Common myeloid progenitor, CD34-positive (primary cell): Measurements from ENCODE around the gene TFPT.
"Not testable (repeated sequence)": the region's sequence is repeated elsewhere in the genome, so short reads cannot be mapped to it uniquely, and the experiment has no call there.

Source experiments
- CTCF ChIA-PET: fragments of 350-600 bp; sonication (Branson Sonifier 250); formaldehyde crosslinking; loops from one replicate; lab custom pipeline; 2021; ENCODE audit warnings: antibody characterized with exemption; lab: Charles Lee
- POLR2A ChIA-PET: fragments of 350-600 bp; sonication (Branson Sonifier 250); formaldehyde crosslinking; loops from one replicate; lab custom pipeline; 2021; ENCODE audit warnings: antibody characterized with exemption; lab: Charles Lee
- DNase-seq, 3 donors: peaks; one replicate each; pipeline versions ENCODE4 v3.0.0 to v3.0.0-alpha.2; 2013
- H3K27ac ChIP-seq, 2 experiments: 1 replicate in 1 of 2; 2 replicates in 1 of 2; pipeline ENCODE4 v1.7.0; 2013; ENCODE audit warnings: inconsistent platforms in 2 of 2, low read length in 2 of 2, mild to moderate bottlenecking in 2 of 2, low read depth in 1 of 2, moderate library complexity in 1 of 2; ENCODE audit not compliant: severe bottlenecking in 2 of 2, insufficient read depth in 1 of 2, poor library complexity in 1 of 2
- H3K27me3 ChIP-seq, 5 experiments: replicated peaks in 2 of 5; 1 replicate in 3 of 5; 2 replicates in 2 of 5; pipeline versions ENCODE4 v1.6.1 to v1.7.0; 2013; ENCODE audit warnings: low read length in 4 of 5, mild to moderate bottlenecking in 2 of 5, moderate library complexity in 2 of 5, inconsistent platforms in 1 of 5; ENCODE audit not compliant: insufficient read depth in 5 of 5, control insufficient read depth in 4 of 5
- H3K36me3 ChIP-seq, 4 experiments: 1 replicate in 2 of 4; 2 replicates in 2 of 4; pipeline versions ENCODE4 v1.6.1 to v1.7.0; 2013; ENCODE audit warnings: low read length in 3 of 4, control low read depth in 1 of 4, mild to moderate bottlenecking in 1 of 4; ENCODE audit not compliant: control insufficient read depth in 4 of 4, insufficient read depth in 4 of 4
- H3K4me1 ChIP-seq, 4 experiments: 1 replicate in 3 of 4; 2 replicates in 1 of 4; pipeline versions ENCODE4 v1.6.1 to v1.7.1; 2013; ENCODE audit warnings: low read length in 3 of 4, mild to moderate bottlenecking in 3 of 4, control low read depth in 1 of 4, inconsistent platforms in 1 of 4, moderate library complexity in 1 of 4; ENCODE audit not compliant: control insufficient read depth in 4 of 4, insufficient read depth in 4 of 4; ENCODE audit errors: control extremely low read depth in 1 of 4
- H3K4me3 ChIP-seq, 7 experiments: 1 replicate in 4 of 7; 2 replicates in 3 of 7; pipeline versions ENCODE4 v1.5.1 to v1.7.0; 2013; ENCODE audit warnings: mild to moderate bottlenecking in 7 of 7, low read length in 6 of 7, moderate library complexity in 6 of 7, inconsistent platforms in 2 of 7, low read depth in 2 of 7, control low read depth in 1 of 7; ENCODE audit not compliant: insufficient read depth in 4 of 7, control insufficient read depth in 1 of 7; ENCODE audit errors: extremely low read depth in 1 of 7
- H3K9me3 ChIP-seq, 5 experiments: 1 replicate in 4 of 5; 2 replicates in 1 of 5; pipeline versions ENCODE4 v1.6.1 to v1.7.1; 2013; ENCODE audit warnings: low read length in 4 of 5, mild to moderate bottlenecking in 2 of 5, inconsistent platforms in 1 of 5, low read depth in 1 of 5, moderate library complexity in 1 of 5; ENCODE audit not compliant: control insufficient read depth in 4 of 5, insufficient read depth in 2 of 5; ENCODE audit errors: control extremely low read depth in 1 of 5
- WGBS: methylation state at CpG from one replicate; pipeline ENCODE4 v1.1.5; 2013; ENCODE audit not compliant: insufficient coverage; 5-methylcytosine and 5-hydroxymethylcytosine counted together

Gene TFPT

GRCh38 chr19:54105796-54106195 lies 9.7 kb downstream of the TFPT start:
- ChIA-PET CTCF (no interaction called here), POLR2A (no interaction called here)
- Histone ChIP-seq H3K4me1 (peaks cover 0 to 12% (median 11%) of the 10 kb centered on the region in 4 experiments), H3K27ac (no peak overlapping the region), H3K9me3 (no peaks in the 10 kb centered on the region), H3K36me3 (peaks cover 2 to 52% (median 36%) of the 10 kb centered on the region in 4 experiments), H3K27me3 (no peaks in the 10 kb centered on the region), H3K4me3 (no peak overlapping the region)
- no peak for DNase-seq
- 95% methylated on average over 10 of the region's 10 CpGs for WGBS

GRCh38 chr19:54104998-54105715 lies 10.3 kb downstream of the TFPT start:
- 94% methylated on average over 10 of the region's 11 CpGs for WGBS
- DNase-seq, result no peak
- Histone ChIP-seq H3K27ac (no peak overlapping the region), H3K4me1 (peaks cover 0 to 17% (median 12%) of the 10 kb centered on the region in 4 experiments), H3K9me3 (no peaks in the 10 kb centered on the region), H3K4me3 (no peak overlapping the region), H3K27me3 (no peaks in the 10 kb centered on the region), H3K36me3 (peaks cover 2 to 46% (median 31%) of the 10 kb centered on the region in 4 experiments)
- POLR2A ChIA-PET, result no interaction called here
- CTCF ChIA-PET, result no interaction called here

GRCh38 chr19:54102421-54103169 lies 12.9 kb downstream of the TFPT start, which contains the start of gene NDUFA3:
Gene NDUFA3, plus strand, starts transcription at chr19:54102855. Its CDS starts 24 bp downstream, at chr19:54102879.
- peak; percentile 98 to 99 (median 99) for DNase-seq
- H3K27ac ChIP-seq, result peak within 1 kb of the TSS; percentile 25 to 80
- ChIA-PET POLR2A (interaction anchor here (0.7 kb wide), 1 partner anchor 12 kb away, joined by 9 read pairs; the partner anchor contains the start of genes PRPF31 and TFPT), CTCF (no interaction called here)
- 4% methylated on average over 42 of the region's 54 CpGs for WGBS
- H3K36me3 ChIP-seq, result peaks cover 0 to 22% (median 17%) of the 10 kb centered on the region in 4 experiments
- H3K4me1 ChIP-seq, result peaks cover 0 to 17% (median 12%) of the 10 kb centered on the region in 4 experiments
- H3K4me3 ChIP-seq, result peak within 1 kb of the TSS; percentile 76 to 98 (median 92)
- H3K27me3 ChIP-seq, result no peaks in the 10 kb centered on the region
- no peaks in the 10 kb centered on the region for H3K9me3 ChIP-seq

GRCh38 chr19:54100561-54100960 lies 14.9 kb downstream of the TFPT start, which contains the start of gene OSCAR:
Gene OSCAR, minus strand, starts transcription at chr19:54100803. Its CDS starts 11 bp downstream, at chr19:54100792.
- peak in 2 of 3 donors; percentile 58 to 70 for DNase-seq
- Histone ChIP-seq H3K4me1 (peaks cover 0 to 31% (median 27%) of the 10 kb centered on the region in 4 experiments), H3K9me3 (no peaks in the 10 kb centered on the region), H3K27ac (no peak within 1 kb of the TSS), H3K27me3 (peaks cover 0 to 7% (median 0%) of the 10 kb centered on the region in 5 experiments), H3K4me3 (peak within 1 kb of the TSS in 1 of 7 experiments; percentile 34), H3K36me3 (peaks cover 0 to 2% (median under 1%) of the 10 kb centered on the region in 4 experiments)
- CTCF ChIA-PET, result interaction anchor here (1.0 kb wide), 1 partner anchor 11 kb away, joined by 3 read pairs; no protein-coding TSS in a partner anchor
- WGBS, result 52% methylated on average over 2 of the region's 5 CpGs
- POLR2A ChIA-PET, result no interaction called here

GRCh38 chr19:54099903-54100255 lies 15.6 kb downstream of the TFPT start:
- H3K4me3 ChIP-seq, result peak overlapping the region in 1 of 7 experiments; percentile 34
- DNase-seq, H3K36me3 ChIP-seq, H3K27ac ChIP-seq, H3K9me3 ChIP-seq, POLR2A ChIA-PET: not testable (repeated sequence)
- WGBS, result 84% methylated on average over 8 of the region's 9 CpGs
- H3K27me3 ChIP-seq, result peaks cover 0 to 14% (median 0%) of the 10 kb centered on the region in 5 experiments
- H3K4me1 ChIP-seq, result peaks cover 0 to 35% (median 33%) of the 10 kb centered on the region in 4 experiments
- CTCF ChIA-PET, result interaction anchor here (1.0 kb wide), 1 partner anchor 10 kb away, joined by 3 read pairs; no protein-coding TSS in a partner anchor

GRCh38 chr19:54099190-54099902 lies 16.1 kb downstream of the TFPT start:
- 93% methylated on average over 9 of the region's 12 CpGs for WGBS
- Histone ChIP-seq H3K27me3 (peaks cover 0 to 16% (median 0%) of the 10 kb centered on the region in 5 experiments), H3K4me3 (no peak overlapping the region), H3K9me3 (no peaks in the 10 kb centered on the region), H3K27ac (no peak overlapping the region), H3K36me3 (no peaks in the 10 kb centered on the region), H3K4me1 (peaks cover 0 to 41% (median 38%) of the 10 kb centered on the region in 4 experiments)
- ChIA-PET POLR2A (no interaction called here), CTCF (interaction anchor here (1.0 to 1.5 kb wide), 3 partner anchors 10 to 76 kb away, joined by 3 to 4 read pairs (median 3); no protein-coding TSS in a partner anchor)
- DNase-seq, result no peak
